ENCODE measurements around the gene SMIM30.
A peak's percentile ranks its signal among the peaks of the same experiment; 100 is the strongest.
"Not testable (repeated sequence)": the region's sequence is repeated elsewhere in the genome, so short reads cannot be mapped to it uniquely, and the experiment has no call there.

The SMIM30 gene

GRCh38 chr7:113118074-113118959 is at the start of gene SMIM30:
SMIM30 (minus strand) TSS chr7:113118554; CDS start chr7:113117578, 976 bp downstream.
- DNase-seq (ENCODE audit: low read depth in 2 of 2, low spot score in 1 of 2), result peak; percentile 68 to 79

- DNase-seq (ENCODE audit: low read depth in 2 of 2, low spot score in 1 of 2), result not testable (repeated sequence)
These were observed 47.8 kb upstream of the SMIM30 start for GRCh38 chr7:113166176-113166575.

DNA sequence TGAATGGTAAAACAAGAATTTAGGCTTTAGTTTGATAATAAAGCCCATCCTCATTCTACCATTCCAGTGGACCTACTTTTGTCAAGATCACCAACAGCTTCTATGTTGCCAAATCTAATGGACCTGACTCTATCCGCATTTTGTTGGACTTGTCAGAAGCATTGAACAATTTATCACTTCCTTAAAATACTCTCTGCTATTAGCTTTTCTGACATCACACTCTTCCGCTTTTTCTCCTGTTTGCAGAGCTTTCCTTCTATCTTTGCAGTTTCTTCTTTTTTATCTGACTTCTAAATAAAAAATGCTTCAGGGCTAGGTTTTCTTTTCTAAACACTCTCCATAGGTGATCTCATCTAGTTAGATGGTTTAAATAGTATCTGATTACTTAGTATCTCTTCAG is 42.7 kb upstream of the SMIM30 start:
- DNase-seq (ENCODE audit: low read depth in 2 of 2, low spot score in 1 of 2), result no peak

DNA sequence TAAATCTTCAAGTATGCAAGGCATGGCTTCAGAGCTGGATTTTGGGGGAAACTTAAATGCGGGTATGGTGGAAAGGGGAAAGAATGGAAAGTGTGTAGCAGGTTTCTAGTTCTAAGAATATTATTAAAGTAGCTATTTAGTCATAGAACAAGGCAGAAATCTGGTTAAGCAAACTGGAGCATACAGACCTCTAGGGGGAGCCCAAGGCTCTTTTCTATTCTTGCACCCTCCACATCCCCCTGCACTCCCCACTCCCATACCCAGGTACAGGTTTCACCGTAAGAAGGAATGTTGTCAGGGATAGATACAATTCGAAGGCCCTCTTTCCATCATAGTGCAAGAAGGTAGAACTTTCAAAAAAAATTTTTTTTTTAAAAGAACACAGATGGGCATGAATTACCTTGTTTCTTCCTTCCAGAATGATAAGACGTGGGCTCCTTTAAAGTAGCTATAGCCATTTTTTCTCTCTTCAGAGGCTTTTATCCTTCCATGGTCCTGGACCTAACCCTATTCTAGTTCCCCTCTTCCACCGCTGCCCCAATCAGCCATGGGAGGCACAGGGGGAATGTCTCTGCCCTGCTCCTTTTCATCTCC is 41.5 kb upstream of the SMIM30 start:
- no peak for DNase-seq (ENCODE audit: low read depth in 2 of 2, low spot score in 1 of 2)

DNA sequence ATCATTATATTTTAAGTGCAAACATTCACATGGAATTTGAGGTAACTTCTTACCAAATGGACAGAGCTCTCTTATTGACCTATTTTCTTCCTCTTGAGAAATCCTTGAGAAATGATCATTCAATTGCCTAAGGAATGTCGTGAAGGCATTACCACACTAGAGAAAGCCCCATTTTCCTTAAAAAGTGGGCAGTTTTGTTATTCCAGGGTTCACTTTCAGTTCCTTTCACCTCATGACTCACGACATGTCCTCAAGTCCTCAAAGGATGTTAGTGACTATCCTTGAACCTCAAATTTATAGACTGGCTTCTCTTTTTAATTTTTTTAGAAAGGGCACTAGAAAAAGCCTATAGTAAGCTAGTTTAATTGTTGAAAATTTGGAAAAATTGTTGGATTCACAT is 40.4 kb upstream of the SMIM30 start:
- no peak for DNase-seq (ENCODE audit: low read depth in 2 of 2, low spot score in 1 of 2)

GRCh38 chr7:113154117-113154516 is 35.8 kb upstream of the SMIM30 start:
- DNase-seq (ENCODE audit: low read depth in 2 of 2, low spot score in 1 of 2), result no peak

- DNase-seq (ENCODE audit: low read depth in 2 of 2, low spot score in 1 of 2), result no peak
These were observed 26.5 kb upstream of the SMIM30 start for GRCh38 chr7:113144817-113145216.

- DNase-seq (ENCODE audit: low read depth in 2 of 2, low spot score in 1 of 2), result no peak
These were observed 25.3 kb upstream of the SMIM30 start for GRCh38 chr7:113143486-113144257.

GRCh38 chr7:113142385-113143119 is 24.2 kb upstream of the SMIM30 start:
- DNase-seq (ENCODE audit: low read depth in 2 of 2, low spot score in 1 of 2), result no peak

- no peak for DNase-seq (ENCODE audit: low read depth in 2 of 2, low spot score in 1 of 2)
These were observed 23.4 kb upstream of the SMIM30 start for GRCh38 chr7:113141803-113142202.

- no peak for DNase-seq (ENCODE audit: low read depth in 2 of 2, low spot score in 1 of 2)
These were observed 22.6 kb upstream of the SMIM30 start for GRCh38 chr7:113140956-113141355.

DNA sequence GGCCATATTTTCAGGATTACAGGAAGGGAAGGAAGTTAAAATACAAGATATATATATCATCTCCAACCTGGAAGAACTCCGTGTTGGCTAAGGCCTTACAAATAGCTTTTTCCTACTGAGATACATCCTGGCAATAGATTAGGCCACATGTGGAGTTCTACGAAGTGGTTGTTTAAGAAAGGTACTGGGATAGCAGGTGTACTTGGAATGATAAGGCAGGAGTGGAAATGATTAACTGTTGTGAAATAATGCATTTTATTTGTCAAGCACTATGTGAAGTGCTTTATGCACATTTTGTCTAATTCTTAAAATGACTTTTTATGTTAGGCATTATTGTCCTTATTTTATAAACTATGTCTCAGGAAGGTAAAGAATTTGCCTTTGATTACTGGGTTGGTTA is 18.9 kb upstream of the SMIM30 start:
- DNase-seq (ENCODE audit: low read depth in 2 of 2, low spot score in 1 of 2), result no peak

DNA sequence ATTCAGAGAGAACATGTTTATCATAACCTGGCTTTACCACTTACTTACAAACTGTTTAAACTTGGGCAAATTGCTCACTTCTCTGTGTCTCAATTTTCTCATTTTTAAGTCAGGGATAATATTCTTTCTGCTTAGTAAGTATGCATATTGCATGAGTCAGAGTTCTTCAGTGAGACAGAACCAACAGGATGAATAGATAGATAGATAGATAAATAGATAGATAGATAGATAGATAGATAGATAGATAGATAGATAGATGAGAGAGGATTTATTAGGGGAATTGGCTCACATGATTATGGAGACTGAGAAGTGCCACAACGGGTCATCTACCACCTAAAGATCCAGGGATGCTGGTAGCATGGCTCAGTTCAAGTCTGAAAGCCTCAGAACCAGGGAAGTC is 15.7 kb upstream of the SMIM30 start:
- DNase-seq (ENCODE audit: low read depth in 2 of 2, low spot score in 1 of 2), result no peak

DNA sequence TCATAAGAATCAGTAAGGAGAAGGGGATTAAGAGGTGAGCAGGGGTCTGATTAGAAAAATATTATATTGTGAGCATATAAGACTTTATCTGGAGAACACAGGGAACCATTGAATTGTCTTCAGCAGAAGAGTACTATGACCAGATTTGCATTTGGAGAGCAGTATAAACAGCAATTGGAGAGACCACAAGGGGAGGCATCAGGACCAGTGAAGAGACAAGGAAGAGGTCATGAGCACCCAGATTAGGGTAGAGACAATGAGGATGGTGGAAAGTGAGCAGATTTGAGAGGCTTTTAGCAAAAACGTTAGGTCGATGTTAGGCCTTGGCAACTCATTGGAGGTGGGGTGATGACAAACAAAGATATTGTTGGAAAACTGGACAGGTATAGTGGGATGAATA is 13.0 kb upstream of the SMIM30 start:
- DNase-seq (ENCODE audit: low read depth in 2 of 2, low spot score in 1 of 2), result no peak

- no peak for DNase-seq (ENCODE audit: low read depth in 2 of 2, low spot score in 1 of 2)
These were observed 9.7 kb upstream of the SMIM30 start for GRCh38 chr7:113128031-113128430.

- no peak for DNase-seq (ENCODE audit: low read depth in 2 of 2, low spot score in 1 of 2)
These were observed 7.4 kb upstream of the SMIM30 start for GRCh38 chr7:113125728-113126127.

- no peak for DNase-seq (ENCODE audit: low read depth in 2 of 2, low spot score in 1 of 2)
These were observed 4.4 kb upstream of the SMIM30 start for GRCh38 chr7:113122744-113123143.

DNA sequence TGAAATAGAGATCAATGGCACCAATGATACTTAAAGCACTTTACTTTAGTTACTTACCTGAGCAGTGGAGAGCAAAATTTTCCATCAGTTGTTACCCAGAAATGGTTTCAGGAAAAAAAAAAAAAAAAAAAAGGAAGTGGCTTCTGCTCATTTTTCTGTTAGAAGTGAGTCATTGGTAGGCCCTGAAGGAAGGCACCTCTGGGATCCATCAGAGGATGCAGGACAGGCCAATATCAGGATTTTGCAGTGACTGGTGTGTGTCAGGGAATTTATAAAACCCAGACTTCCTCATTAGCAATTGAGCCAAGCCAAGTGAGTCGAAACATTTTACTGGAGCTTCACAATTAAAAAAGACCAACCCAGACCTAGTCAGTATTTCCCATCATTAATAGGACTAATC is 2.3 kb upstream of the SMIM30 start:
- no peak for DNase-seq (ENCODE audit: low read depth in 2 of 2, low spot score in 1 of 2)

- DNase-seq (ENCODE audit: low read depth in 2 of 2, low spot score in 1 of 2), result no peak
These were observed 1.1 kb upstream of the SMIM30 start for GRCh38 chr7:113119429-113119828.

- DNase-seq (ENCODE audit: low read depth in 2 of 2, low spot score in 1 of 2), result not testable (repeated sequence)
These were observed 980 bp downstream of the SMIM30 start for GRCh38 chr7:113117374-113117774.

GRCh38 chr7:113113912-113114311 is 4.4 kb downstream of the SMIM30 start:
- no peak for DNase-seq (ENCODE audit: low read depth in 2 of 2, low spot score in 1 of 2)
